ENCODE data around the gene DDO. TPM values are rescaled to one million over a fixed set of nuclear protein-coding genes. Genes with fewer than 3 reads are reported as not detected.

The DDO gene
- total and polyA plus RNA-seq, 2 donors (not counting 3 experiments of a cell fraction or from before 2014, with no cell fraction given) = not detected

- POLR2A ChIA-PET = no interaction called here
These were observed 61.2 kb downstream of the DDO start for GRCh38 chr6:110354153-110354552.

GRCh38 chr6:110353457-110354001 is 61.8 kb downstream of the DDO start:
- no peaks in the 10 kb centered on the region for H3K4me1 ChIP-seq (ENCODE audit: control insufficient read depth, extremely low read depth, insufficient read depth, low read length)

More at GRCh38 chr6:110354153-110354552, 61.2 kb downstream of the DDO start:
- no peak for FAIRE-seq
- Histone ChIP-seq H3K36me3 (ENCODE audit: control insufficient read depth in 2 of 2, extremely low read depth in 1 of 2, insufficient read depth in 2 of 2, low read length in 2 of 2) (no peaks in the 10 kb centered on the region), H3K4me3 (replicated peaks in 1 of 3; ENCODE audit: insufficient read depth in 1 of 3, low read depth in 1 of 3, low read length in 3 of 3) (no peak overlapping the region), H3K9ac (replicated peaks; ENCODE audit: extremely low read depth, insufficient read depth, low read length) (no peak overlapping the region), H3K79me2 (ENCODE audit: control insufficient read depth, insufficient read depth, low read length) (no peaks in the 10 kb centered on the region), H3K27me3 (ENCODE audit: control insufficient read depth in 2 of 2, insufficient read depth in 2 of 2, low read length in 2 of 2) (peaks cover 27 to 45% of the 10 kb centered on the region in 2 experiments), H3K9me3 (replicated peaks; ENCODE audit: control insufficient read depth, insufficient read depth, low read length) (no peaks in the 10 kb centered on the region), H2AFZ (ENCODE audit: low read depth, low read length) (no peak overlapping the region), H3K27ac (ENCODE audit: insufficient read depth, low read depth, low read length) (no peak overlapping the region), H4K20me1 (replicated peaks; ENCODE audit: control insufficient read depth, extremely low read depth, insufficient read depth, low read length) (no peaks in the 10 kb centered on the region), H3K9me1 (replicated peaks; ENCODE audit: control insufficient read depth, extremely low read depth, insufficient read depth, low read length) (no peaks in the 10 kb centered on the region), H3K4me1 (ENCODE audit: control insufficient read depth, extremely low read depth, insufficient read depth, low read length) (no peaks in the 10 kb centered on the region), H3K4me2 (ENCODE audit: insufficient read depth, low read length) (no peak overlapping the region)
- TF ChIP-seq POLR2AphosphoS5 (IDR thresholded peaks at IDR 0.05; ENCODE audit: insufficient read depth, low read depth, low read length) (no peak), JUN (IDR thresholded peaks at IDR 0.05; ENCODE audit: borderline replicate concordance, insufficient read depth, insufficient read length, low read depth) (no peak)
- no TSS peak for BruUV-seq (replicated peaks)
- no peak for DNase-seq (ENCODE audit: low read depth, low spot score)
- CTCF ChIA-PET = interaction anchor here (1.0 to 1.3 kb wide), 3 partner anchors 12 to 315 kb away, joined by 3 to 4 read pairs (median 4); no protein-coding TSS in a partner anchor
- dilution Hi-C loops (cut with MboI; ENCODE audit: extremely low pct_ligation_motif_present, low sequenced_read_pairs) = no loop called here
- intact Hi-C loops (cut with micrococcal nuclease) = no loop called here

More at GRCh38 chr6:110353457-110354001, 61.8 kb downstream of the DDO start:
- H3K27ac ChIP-seq (ENCODE audit: insufficient read depth, low read depth, low read length) = no peak overlapping the region
- intact Hi-C loops (cut with micrococcal nuclease) (no loop called here), dilution Hi-C loops (cut with MboI; ENCODE audit: extremely low pct_ligation_motif_present, low sequenced_read_pairs) (no loop called here)
- H3K79me2 ChIP-seq (ENCODE audit: control insufficient read depth, insufficient read depth, low read length) = no peaks in the 10 kb centered on the region
- no peaks in the 10 kb centered on the region for H3K9me1 ChIP-seq (replicated peaks; ENCODE audit: control insufficient read depth, extremely low read depth, insufficient read depth, low read length)
- ChIA-PET CTCF (no interaction called here), POLR2A (no interaction called here)
- H4K20me1 ChIP-seq (replicated peaks; ENCODE audit: control insufficient read depth, extremely low read depth, insufficient read depth, low read length) = no peaks in the 10 kb centered on the region
- no peak overlapping the region for H3K4me2 ChIP-seq (ENCODE audit: insufficient read depth, low read length)
- H3K27me3 ChIP-seq (ENCODE audit: control insufficient read depth in 2 of 2, insufficient read depth in 2 of 2, low read length in 2 of 2) = peaks cover 21 to 39% of the 10 kb centered on the region in 2 experiments
- no TSS peak for BruUV-seq (replicated peaks)
- H3K36me3 ChIP-seq (ENCODE audit: control insufficient read depth in 2 of 2, extremely low read depth in 1 of 2, insufficient read depth in 2 of 2, low read length in 2 of 2) = no peaks in the 10 kb centered on the region
- H2AFZ ChIP-seq (ENCODE audit: low read depth, low read length) = no peak overlapping the region
- DNase-seq (ENCODE audit: low read depth, low spot score) (no peak), FAIRE-seq (no peak)
- no peaks in the 10 kb centered on the region for H3K9me3 ChIP-seq (replicated peaks; ENCODE audit: control insufficient read depth, insufficient read depth, low read length)
- no peak for TF ChIP-seq EZH2 (IDR thresholded peaks at IDR 0.05; ENCODE audit: borderline replicate concordance, low read depth, low read length, severe bottlenecking)
- no peak for TF ChIP-seq MYC (IDR thresholded peaks at IDR 0.05; ENCODE audit: low read depth, low read length)
- no peak for TF ChIP-seq POLR2AphosphoS5 (IDR thresholded peaks at IDR 0.05; ENCODE audit: insufficient read depth, low read depth, low read length)
- no peak for TF ChIP-seq MAX (IDR thresholded peaks at IDR 0.05; ENCODE audit: insufficient read depth, insufficient read length)
- no peak for TF ChIP-seq FOS (IDR thresholded peaks at IDR 0.05; ENCODE audit: borderline replicate concordance, insufficient read depth, low read length)
- TF ChIP-seq JUN (IDR thresholded peaks at IDR 0.05; ENCODE audit: borderline replicate concordance, insufficient read depth, insufficient read length, low read depth) = no peak
- no peak for TF ChIP-seq POLR2A (IDR thresholded peaks at IDR 0.05; ENCODE audit: low read depth, low read length)
- TF ChIP-seq GATA2 (IDR thresholded peaks at IDR 0.05; ENCODE audit: insufficient read depth, insufficient read length, low read depth, low read length) = no peak
- TF ChIP-seq, protein P1, sequence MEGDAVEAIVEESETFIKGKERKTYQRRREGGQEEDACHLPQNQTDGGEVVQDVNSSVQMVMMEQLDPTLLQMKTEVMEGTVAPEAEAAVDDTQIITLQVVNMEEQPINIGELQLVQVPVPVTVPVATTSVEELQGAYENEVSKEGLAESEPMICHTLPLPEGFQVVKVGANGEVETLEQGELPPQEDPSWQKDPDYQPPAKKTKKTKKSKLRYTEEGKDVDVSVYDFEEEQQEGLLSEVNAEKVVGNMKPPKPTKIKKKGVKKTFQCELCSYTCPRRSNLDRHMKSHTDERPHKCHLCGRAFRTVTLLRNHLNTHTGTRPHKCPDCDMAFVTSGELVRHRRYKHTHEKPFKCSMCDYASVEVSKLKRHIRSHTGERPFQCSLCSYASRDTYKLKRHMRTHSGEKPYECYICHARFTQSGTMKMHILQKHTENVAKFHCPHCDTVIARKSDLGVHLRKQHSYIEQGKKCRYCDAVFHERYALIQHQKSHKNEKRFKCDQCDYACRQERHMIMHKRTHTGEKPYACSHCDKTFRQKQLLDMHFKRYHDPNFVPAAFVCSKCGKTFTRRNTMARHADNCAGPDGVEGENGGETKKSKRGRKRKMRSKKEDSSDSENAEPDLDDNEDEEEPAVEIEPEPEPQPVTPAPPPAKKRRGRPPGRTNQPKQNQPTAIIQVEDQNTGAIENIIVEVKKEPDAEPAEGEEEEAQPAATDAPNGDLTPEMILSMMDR (IDR thresholded peaks at IDR 0.05; ENCODE audit: extremely low read depth in 1 of 2, insufficient read depth in 1 of 2, low read depth in 1 of 2, low read length in 2 of 2) = no peak
- H3K4me3 ChIP-seq (replicated peaks in 1 of 3; ENCODE audit: insufficient read depth in 1 of 3, low read depth in 1 of 3, low read length in 3 of 3) = no peak overlapping the region
- no peak overlapping the region for H3K9ac ChIP-seq (replicated peaks; ENCODE audit: extremely low read depth, insufficient read depth, low read length)
